GM21360 (cell line): ENCODE results near the gene CAAP1.
A peak's percentile ranks its signal among the peaks of the same experiment; 100 is the strongest.
"Not testable (repeated sequence)": the region's sequence is repeated elsewhere in the genome, so short reads cannot be mapped to it uniquely, and the experiment has no call there.

Experiments
- ATAC-seq: cut with Tn5 transposase; IDR thresholded peaks from one replicate; pipeline ENCODE4 v1.9.1; 2021; ENCODE audit warnings: mild to moderate bottlenecking, moderate library complexity; ENCODE audit not compliant: unreplicated experiment

CAAP1 gene, protein sequence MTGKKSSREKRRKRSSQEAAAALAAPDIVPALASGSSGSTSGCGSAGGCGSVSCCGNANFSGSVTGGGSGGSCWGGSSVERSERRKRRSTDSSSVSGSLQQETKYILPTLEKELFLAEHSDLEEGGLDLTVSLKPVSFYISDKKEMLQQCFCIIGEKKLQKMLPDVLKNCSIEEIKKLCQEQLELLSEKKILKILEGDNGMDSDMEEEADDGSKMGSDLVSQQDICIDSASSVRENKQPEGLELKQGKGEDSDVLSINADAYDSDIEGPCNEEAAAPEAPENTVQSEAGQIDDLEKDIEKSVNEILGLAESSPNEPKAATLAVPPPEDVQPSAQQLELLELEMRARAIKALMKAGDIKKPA

DNA sequence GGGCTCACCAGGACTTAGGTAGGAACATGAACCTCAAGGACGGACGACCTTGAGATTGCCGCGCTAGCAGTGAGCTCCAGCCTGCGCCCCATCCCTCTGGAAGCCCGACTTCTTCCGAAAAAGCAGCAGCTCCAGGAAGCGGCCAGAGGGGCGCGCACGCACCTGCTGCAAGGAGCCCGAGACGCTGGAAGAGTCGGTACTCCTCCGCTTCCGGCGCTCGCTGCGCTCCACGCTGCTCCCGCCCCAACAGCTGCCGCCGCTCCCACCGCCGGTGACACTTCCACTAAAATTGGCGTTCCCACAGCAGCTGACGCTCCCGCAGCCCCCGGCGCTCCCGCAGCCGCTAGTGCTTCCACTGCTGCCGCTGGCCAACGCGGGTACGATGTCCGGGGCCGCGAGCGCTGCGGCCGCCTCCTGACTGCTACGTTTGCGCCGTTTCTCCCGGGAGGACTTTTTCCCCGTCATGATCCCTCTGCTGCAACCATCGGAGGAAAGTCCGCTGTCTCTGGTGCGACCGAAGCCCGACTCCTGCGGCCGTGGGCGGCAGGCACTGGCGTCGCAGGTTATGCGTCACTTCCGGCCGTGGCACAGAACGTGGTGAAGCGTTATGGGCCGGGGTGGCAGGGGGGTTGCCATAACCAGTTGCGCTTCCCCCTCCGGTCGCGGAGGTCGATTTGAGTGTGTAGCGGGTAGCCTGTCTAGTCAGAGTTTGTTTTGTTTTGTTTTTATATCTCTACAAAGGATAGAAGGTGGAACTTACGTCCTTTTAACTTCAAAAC, at the start of gene CAAP1:
Gene CAAP1 (minus strand): TSS at position 552 of the 779 bp plus-strand sequence. CDS start 87 bp downstream, at position 465.
- ATAC-seq, result peak; percentile 92

GRCh38 chr9:26940779-26941178, 48.2 kb upstream of the CAAP1 start:
- no peak for ATAC-seq

GRCh38 chr9:26939955-26940711, 47.5 kb upstream of the CAAP1 start:
- no peak for ATAC-seq

DNA sequence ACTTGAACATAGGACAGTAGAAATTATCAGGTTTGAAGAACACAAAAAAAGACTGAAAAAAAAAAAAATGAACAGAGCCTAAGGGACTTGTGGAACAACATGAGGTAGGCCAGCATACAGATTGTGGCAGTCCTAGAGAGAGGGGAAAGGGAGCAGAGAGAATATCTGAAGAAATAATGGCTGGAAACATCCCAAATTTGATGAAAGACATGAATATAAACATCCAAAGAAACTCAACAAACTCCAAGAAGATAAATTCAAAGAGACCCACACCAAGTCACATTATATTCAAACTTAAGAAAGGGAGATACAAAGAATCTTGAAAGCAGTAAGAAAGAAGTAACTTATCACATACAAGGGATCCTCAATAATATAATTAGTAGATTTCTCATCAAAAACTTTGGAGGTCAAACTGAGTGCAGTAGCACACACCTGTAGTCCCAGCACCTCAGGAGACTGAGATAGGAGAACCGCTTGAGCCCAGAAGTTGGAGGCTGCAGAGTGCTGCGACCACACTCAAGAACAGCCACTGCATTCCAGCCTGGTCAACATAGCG, 45.3 kb upstream of the CAAP1 start:
- no peak for ATAC-seq

DNA sequence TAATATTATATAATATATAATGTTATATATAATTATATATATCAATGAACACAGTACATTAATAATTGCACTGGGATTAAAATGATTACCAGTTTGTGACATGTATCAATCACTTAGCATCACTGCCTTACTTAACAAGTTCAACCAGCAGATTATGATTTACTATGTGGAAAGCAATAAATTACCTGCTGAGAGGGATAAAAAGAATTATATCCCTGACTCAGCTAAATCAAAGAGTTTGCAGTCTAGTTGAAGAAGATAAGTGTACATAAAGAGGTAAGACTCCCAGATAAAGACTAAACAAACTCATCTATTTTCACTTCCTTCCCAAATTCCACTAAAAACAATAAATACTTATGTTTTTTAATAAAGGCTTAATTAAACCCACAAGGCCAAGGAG, 43.2 kb upstream of the CAAP1 start:
- no peak for ATAC-seq

GRCh38 chr9:26928902-26929495, 36.4 kb upstream of the CAAP1 start:
- no peak for ATAC-seq

- no peak for ATAC-seq
Observed at GRCh38 chr9:26925609-26926008, 33.0 kb upstream of the CAAP1 start.

GRCh38 chr9:26919698-26920097, 27.1 kb upstream of the CAAP1 start:
- no peak for ATAC-seq

DNA sequence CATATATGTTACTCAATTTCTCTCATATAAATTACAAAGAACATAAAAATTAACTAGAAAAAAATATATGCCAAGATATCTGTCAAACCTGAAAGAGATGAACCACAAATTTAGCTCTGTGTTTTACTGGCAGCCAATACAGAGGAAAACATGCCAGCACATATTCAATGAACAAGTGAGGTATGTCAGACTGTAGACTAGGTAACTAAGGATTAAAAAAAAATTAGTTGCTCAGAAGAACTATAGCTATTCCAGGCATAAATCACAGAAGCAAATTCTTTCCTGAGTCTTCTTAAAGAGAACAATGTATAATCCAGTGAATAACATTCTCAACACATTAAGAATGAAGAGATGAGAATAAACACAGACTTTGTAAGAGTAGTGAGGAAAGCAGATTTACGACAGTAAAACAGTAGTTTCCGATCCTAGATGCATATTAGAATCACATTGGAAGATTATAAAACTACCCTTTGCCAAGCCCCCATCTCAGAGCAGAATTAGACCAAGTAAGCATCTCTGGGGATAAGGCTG, 20.6 kb upstream of the CAAP1 start:
- no peak for ATAC-seq

DNA sequence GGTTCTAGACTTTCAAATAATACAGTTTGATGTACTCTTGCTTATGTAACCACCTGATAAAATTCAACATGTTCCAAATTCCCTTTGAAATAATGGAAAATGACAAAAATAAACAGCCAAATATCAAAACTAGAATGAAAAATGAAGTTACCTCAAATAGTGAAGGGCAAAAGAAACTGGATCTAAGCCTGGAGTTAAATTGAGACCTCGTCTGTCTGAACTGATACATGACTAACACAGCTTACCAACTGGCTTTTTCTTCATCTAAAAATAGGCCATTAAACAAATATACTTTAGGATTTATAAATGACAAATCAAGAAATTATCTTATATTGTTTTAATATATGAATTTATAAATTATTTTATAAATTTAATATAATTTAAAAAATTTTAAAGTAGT, 12.1 kb upstream of the CAAP1 start:
- no peak for ATAC-seq

DNA sequence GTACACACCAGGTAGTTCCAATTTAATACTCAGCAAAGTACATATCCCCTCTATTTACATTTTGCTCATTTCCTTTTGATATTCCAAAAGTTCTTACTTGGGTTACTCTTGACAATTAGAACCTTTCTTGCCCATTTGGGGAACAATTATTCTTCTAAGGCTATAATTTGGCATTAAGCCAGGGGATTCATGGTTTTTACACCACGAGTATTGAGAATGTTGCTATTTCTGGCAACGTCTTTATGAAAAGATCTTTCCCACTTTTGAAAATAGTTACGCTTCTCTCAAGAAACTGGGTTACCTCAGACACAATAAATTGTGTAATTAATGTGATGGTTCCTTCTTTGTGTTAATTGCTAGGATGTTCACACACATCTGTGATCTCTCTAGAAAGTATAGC, 11.5 kb upstream of the CAAP1 start:
- ATAC-seq, result no peak

DNA sequence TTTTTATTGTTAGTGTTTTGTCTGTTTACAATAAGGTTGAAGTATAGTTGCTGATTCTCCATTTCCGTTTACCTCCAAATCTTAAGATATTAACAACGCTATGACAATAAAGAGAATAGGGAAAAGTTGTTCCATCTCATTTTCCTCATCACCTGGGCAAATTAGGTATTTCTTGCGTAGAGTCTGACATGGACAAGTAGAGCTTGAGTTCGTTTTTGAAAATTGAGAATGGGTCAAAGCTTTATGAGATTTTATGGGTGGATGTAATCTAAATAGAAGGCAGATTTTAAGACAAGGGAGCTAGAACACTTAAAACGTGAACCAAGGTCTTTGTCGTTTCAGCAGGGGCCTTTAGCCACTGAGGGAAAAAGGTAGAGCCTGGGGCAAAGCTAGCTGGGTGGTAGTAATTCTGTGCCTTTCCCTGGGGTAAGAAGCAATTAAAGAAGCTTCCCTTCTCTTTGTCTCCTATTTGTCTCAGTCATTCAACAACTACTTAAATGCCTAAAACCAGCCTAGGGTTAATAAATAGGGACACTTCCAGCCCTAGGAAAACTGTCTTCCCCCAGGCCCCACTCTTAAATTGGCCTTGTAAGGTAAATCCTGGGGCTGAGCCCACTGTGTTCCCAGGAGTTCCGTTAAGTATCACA, 551 bp upstream of the CAAP1 start:
- no peak for ATAC-seq

DNA sequence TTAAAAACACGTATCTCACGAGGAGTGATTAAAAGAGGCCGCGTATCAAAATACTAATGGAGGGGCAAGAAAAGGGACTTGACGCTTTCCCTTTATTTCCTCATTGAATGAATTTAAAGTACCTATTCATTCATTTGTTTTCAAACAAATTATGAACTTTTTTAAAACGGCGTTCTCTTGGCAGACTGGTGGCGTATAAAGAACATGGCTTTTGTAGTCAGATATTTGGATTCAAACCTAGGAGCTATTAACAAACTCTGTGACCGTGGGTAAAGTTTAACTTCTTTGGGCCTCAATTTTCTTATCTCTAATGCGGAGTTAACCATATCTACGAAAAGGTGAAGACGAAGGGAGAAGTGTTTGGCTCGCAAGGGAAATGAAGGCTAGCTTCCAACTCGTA, 876 bp downstream of the CAAP1 start:
- ATAC-seq, result peak; percentile 0

- no peak for ATAC-seq
Observed at GRCh38 chr9:26888271-26888670, 4.3 kb downstream of the CAAP1 start.

- ATAC-seq, result no peak
Observed at GRCh38 chr9:26882154-26882553, 10.4 kb downstream of the CAAP1 start.

DNA sequence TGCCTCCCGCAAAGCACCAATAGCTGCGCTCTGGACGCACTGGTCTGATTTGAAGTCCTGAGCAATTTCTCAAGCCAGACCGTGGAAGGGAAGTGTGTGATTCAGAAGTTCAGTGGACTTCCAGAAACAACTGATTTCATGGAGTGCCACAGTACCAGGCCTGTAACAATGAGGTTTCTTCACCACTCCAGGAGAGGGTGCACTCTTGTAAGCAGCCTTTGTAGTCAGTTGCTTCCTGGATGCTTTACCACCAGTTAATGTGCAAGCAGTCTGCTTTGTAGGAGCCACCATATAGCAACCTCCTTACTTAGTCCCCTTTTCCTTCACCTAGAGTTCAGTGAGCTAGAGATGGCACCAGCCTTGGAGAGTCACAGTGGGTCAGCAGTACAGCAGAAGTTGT, 12.3 kb downstream of the CAAP1 start:
- ATAC-seq, result no peak

- not testable (repeated sequence) for ATAC-seq
Observed at GRCh38 chr9:26875155-26875554, 17.4 kb downstream of the CAAP1 start.

GRCh38 chr9:26870292-26870691, 22.3 kb downstream of the CAAP1 start:
- ATAC-seq, result no peak

- no peak for ATAC-seq
Observed at GRCh38 chr9:26863074-26863473, 29.5 kb downstream of the CAAP1 start.

DNA sequence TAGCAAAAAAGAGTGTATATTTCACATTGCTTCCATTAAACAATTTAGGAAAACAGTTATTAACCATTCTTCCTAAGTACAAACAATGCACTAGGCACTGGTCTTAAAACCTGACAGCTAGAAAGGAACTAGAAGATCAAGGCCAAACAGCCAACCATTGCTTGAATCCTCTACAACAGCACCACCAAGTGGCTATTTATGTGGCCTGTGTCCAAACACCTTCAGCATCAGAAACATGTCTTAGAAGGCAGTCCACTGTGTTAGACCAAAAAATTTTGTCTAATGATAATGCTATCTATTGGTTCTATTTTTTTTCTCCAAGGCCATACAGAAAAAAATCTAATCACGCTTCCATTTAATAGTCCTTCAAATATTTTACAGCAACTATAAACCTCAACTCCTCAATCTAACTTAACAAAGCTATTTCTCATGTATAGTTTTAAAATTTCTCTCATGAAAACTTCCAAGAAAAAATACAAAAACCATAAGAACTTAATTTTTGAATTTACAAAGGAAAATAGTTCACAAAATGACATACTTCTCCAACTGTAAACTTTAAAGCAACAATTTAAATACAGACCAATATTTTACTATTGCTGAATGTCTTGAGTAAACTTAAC, 36.1 kb downstream of the CAAP1 start:
- peak; percentile 84 for ATAC-seq
